ENCODE measurements around the gene WNK2. TPM values are rescaled to one million over a fixed set of nuclear protein-coding genes. Genes with fewer than 3 reads are reported as not detected.
A peak's percentile ranks its signal among the peaks of the same experiment; 100 is the strongest.

WNK2 gene
- total RNA-seq, 1 experiment from 2014 or later: 69.4 TPM

DNA sequence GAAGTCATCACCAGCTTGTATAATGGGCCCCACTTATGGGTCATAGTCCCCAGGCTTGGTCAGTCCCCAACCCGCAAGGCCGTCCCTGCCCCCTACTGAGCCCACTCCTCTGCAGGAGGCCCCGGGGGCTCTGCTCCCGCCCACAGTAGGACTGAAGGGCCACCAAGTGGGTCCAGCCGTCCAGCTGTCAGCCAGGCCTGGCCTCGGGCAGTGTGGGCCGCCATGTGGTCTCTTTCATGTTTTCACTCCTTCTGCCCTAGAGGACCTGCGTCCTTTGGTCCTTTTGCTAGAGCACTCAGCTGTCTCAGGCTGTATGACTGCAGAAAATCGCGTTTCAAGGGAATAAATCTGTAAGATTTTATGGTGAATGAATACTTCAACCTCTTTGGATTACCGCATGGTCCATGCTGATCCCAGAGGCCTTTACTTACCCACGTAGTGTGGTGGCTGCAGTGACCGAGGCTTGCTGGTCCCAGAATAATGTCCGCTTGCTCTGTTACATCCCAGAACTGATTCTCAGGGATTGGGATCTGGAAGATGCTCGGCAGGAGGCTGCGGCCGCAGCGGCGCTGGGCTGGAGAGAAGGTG, 161.8 kb downstream of the WNK2 start:
- Histone ChIP-seq H3T11ph (ENCODE audit: low read length) (no peak overlapping the region), H3K56ac (ENCODE audit: insufficient read length, low read depth, low read length) (no peak overlapping the region), H3K4ac (ENCODE audit: low read depth, low read length) (no peak overlapping the region), H3K14ac (ENCODE audit: insufficient read depth, low read length) (no peak overlapping the region; the same call in 1 of the 2 replicates), H2BK20ac (ENCODE audit: low read depth, low read length, poor library complexity, severe bottlenecking) (no peak overlapping the region), H4K5ac (ENCODE audit: insufficient read length, low read depth, low read length) (no peak overlapping the region), H3K4me1 (ENCODE audit: insufficient read depth, low read length) (peaks cover 4% of the 10 kb centered on the region; the same call in 1 of the 2 replicates), H4K8ac (replicated peaks; ENCODE audit: insufficient read length, low read depth, low read length) (no peak overlapping the region), H3K9me3 (ENCODE audit: control insufficient read depth, low read depth, low read length) (no peaks in the 10 kb centered on the region), H2AK5ac (ENCODE audit: insufficient read length, low read length) (no peak overlapping the region), H4K91ac (ENCODE audit: insufficient read length, low read depth, low read length) (no peak overlapping the region), H2AFZ (ENCODE audit: low read length) (no peak overlapping the region), H3K23ac (ENCODE audit: insufficient read length, low read depth, low read length) (no peak overlapping the region), H4K20me1 (ENCODE audit: control insufficient read depth, insufficient read depth, insufficient read length) (no peaks in the 10 kb centered on the region), H3K27me3 (ENCODE audit: insufficient read depth, low read length) (no peaks in the 10 kb centered on the region), H2BK120ac (ENCODE audit: low read depth, low read length, poor library complexity, severe bottlenecking) (no peak overlapping the region), H3K79me1 (ENCODE audit: insufficient read depth, low read depth, low read length, poor library complexity, severe bottlenecking) (no peaks in the 10 kb centered on the region), H3K27ac (ENCODE audit: insufficient read length, low read depth, low read length) (no peak overlapping the region), H2BK5ac (ENCODE audit: insufficient read length, low read length) (no peak overlapping the region), H2BK15ac (ENCODE audit: low read depth, low read length) (no peak overlapping the region), H3K79me2 (ENCODE audit: insufficient read depth, low read length) (peaks cover 16% of the 10 kb centered on the region; the same call in 1 of the 2 replicates), H3K18ac (ENCODE audit: insufficient read length, low read depth, low read length) (no peak overlapping the region), H2BK12ac (ENCODE audit: insufficient read length, low read depth, low read length) (no peak overlapping the region), H3K9ac (ENCODE audit: extremely low read depth, insufficient read length, low read length) (peak overlapping the region; percentile 28), H3K4me2 (ENCODE audit: insufficient read depth, insufficient read length, low read length) (peak overlapping the region; percentile 77), H3K23me2 (ENCODE audit: insufficient read length, low read depth, low read length, poor library complexity, severe bottlenecking) (peaks cover 11% of the 10 kb centered on the region)
- no CpG with 5 or more reads among the region's 19 CpGs for WGBS (ENCODE audit: extremely low coverage, insufficient read length, low lambda C conversion rate)
- Mint-ChIP-seq H3K36me3 (ENCODE audit: insufficient read depth in 1 of 3, low read depth in 3 of 3) (peaks cover 0 to 24% (median 3%) of the 10 kb centered on the region in 3 experiments; a peak in 4 of 7 replicates), H3K4me3 (peak overlapping the region; percentile 74 to 82), H3K27me3 (ENCODE audit: low read depth) (no peaks in the 10 kb centered on the region), H3K27ac (peak overlapping the region in 1 of 3 experiments; percentile 68; a peak in 1 of 7 replicates), H3K4me1 (peaks cover 46 to 62% of the 10 kb centered on the region in 2 experiments), H3K9me3 (peaks cover 0 to 2% of the 10 kb centered on the region in 2 experiments; a peak in 1 of 5 replicates)
- TF ChIP-seq, protein P1, sequence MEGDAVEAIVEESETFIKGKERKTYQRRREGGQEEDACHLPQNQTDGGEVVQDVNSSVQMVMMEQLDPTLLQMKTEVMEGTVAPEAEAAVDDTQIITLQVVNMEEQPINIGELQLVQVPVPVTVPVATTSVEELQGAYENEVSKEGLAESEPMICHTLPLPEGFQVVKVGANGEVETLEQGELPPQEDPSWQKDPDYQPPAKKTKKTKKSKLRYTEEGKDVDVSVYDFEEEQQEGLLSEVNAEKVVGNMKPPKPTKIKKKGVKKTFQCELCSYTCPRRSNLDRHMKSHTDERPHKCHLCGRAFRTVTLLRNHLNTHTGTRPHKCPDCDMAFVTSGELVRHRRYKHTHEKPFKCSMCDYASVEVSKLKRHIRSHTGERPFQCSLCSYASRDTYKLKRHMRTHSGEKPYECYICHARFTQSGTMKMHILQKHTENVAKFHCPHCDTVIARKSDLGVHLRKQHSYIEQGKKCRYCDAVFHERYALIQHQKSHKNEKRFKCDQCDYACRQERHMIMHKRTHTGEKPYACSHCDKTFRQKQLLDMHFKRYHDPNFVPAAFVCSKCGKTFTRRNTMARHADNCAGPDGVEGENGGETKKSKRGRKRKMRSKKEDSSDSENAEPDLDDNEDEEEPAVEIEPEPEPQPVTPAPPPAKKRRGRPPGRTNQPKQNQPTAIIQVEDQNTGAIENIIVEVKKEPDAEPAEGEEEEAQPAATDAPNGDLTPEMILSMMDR (conservative IDR thresholded peaks at IDR 0.05): 0 out of 3 replicates have a peak, but pooled peaks have one; percentile 16
- DNase-seq: no peak

All from H9 (cell line).